Left ventricle myocardium superior (tissue), 1 donor: Measurements from ENCODE around the gene PRR15L. TPM values are rescaled to one million over a fixed set of nuclear protein-coding genes. Genes with fewer than 3 reads are reported as not detected.

Experiments used
- ATAC-seq: fragments of 200-7000 bp; cut with Tn5 transposase; one replicate; pipeline ENCODE4 v1.9.1; 2020; ENCODE audit warnings: mild to moderate bottlenecking, moderate library complexity
- DNase-seq: peaks from one replicate; pipeline ENCODE4 v3.0.0-alpha.2; 2020
- intact Hi-C: fragments of 100-400 bp; cut with micrococcal nuclease; formaldehyde crosslinking; loops from one replicate; pipeline ENCODE4 v1.11.0; 2022
- total RNA-seq: library from RNA; stranded (reverse); fragmentation: NEBNext Ultra II Directional; extraction: Animal tissue kit (Norgen Biotek cat#: 25700); gene quantifications from one replicate; pipeline ENCODE4 v1.2.1, GENCODE V29; 2021
- donor health status: DM: no; HTN: yes; CAD: no; lungs with severe emphysema.

PRR15L gene
- total RNA-seq, 1 donor from 2014 or later: not detected

GRCh38 chr17:47968836-47969235, 11.2 kb upstream of the PRR15L start:
- DNase-seq (no peak), ATAC-seq (no peak)
- intact Hi-C loops: no loop called here

GRCh38 chr17:47967607-47968252, 10.0 kb upstream of the PRR15L start:
- intact Hi-C loops: no loop called here
- no peak for ATAC-seq
- no peak for DNase-seq

GRCh38 chr17:47966079-47966519, 8.4 kb upstream of the PRR15L start:
- DNase-seq (no peak), ATAC-seq (no peak)
- intact Hi-C loops: no loop called here

GRCh38 chr17:47964856-47965255, 7.2 kb upstream of the PRR15L start:
- ATAC-seq: no peak
- no peak for DNase-seq
- intact Hi-C loops: no loop called here

- ATAC-seq: no peak
- intact Hi-C loops: no loop called here
- DNase-seq: no peak
Observed at GRCh38 chr17:47962901-47963300, 5.2 kb upstream of the PRR15L start.

- ATAC-seq: no peak
- intact Hi-C loops: no loop called here
- DNase-seq: no peak
Observed at GRCh38 chr17:47961406-47961805, 3.7 kb upstream of the PRR15L start.

- no peak for ATAC-seq
- no peak for DNase-seq
- intact Hi-C loops: no loop called here
Observed at GRCh38 chr17:47959825-47960655, 2.4 kb upstream of the PRR15L start.

GRCh38 chr17:47956791-47957590, 692 bp downstream of the PRR15L start:
- intact Hi-C loops: no loop called here
- no peak for DNase-seq
- ATAC-seq: no peak

GRCh38 chr17:47955497-47956461, 1.9 kb downstream of the PRR15L start:
- no peak for DNase-seq
- no peak for ATAC-seq
- intact Hi-C loops: no loop called here

- ATAC-seq: no peak
- no peak for DNase-seq
- intact Hi-C loops: no loop called here
Observed at GRCh38 chr17:47953909-47954308, 3.8 kb downstream of the PRR15L start.

GRCh38 chr17:47952171-47953021, 5.3 kb downstream of the PRR15L start:
- ATAC-seq: no peak
- no peak for DNase-seq
- intact Hi-C loops: no loop called here

- DNase-seq: no peak
- ATAC-seq: no peak
- intact Hi-C loops: no loop called here
Observed at GRCh38 chr17:47950448-47950847, 7.2 kb downstream of the PRR15L start.

- intact Hi-C loops: loop anchor here (5.0 kb wide), 1 partner anchor 43 kb away; no protein-coding TSS in a partner anchor
- DNase-seq: no peak
- no peak for ATAC-seq
Observed at GRCh38 chr17:47949946-47950345, 7.7 kb downstream of the PRR15L start.

GRCh38 chr17:47949197-47949759, 8.4 kb downstream of the PRR15L start:
- peak; percentile 95 for DNase-seq
- intact Hi-C loops: loop anchor here (5.0 kb wide), 1 partner anchor 42 kb away; no protein-coding TSS in a partner anchor
- ATAC-seq: peak; percentile 88

GRCh38 chr17:47948706-47949196, 8.9 kb downstream of the PRR15L start:
- ATAC-seq: peak; percentile 32
- no peak for DNase-seq
- intact Hi-C loops: loop anchor here (5.0 kb wide), 1 partner anchor 41 kb away; no protein-coding TSS in a partner anchor

- ATAC-seq (peak; percentile 55), DNase-seq (peak; percentile 79)
- intact Hi-C loops: loop anchor here (5.0 kb wide), 1 partner anchor 40 kb away; no protein-coding TSS in a partner anchor
Observed at GRCh38 chr17:47946929-47947397, 10.7 kb downstream of the PRR15L start.

GRCh38 chr17:47946516-47946915, 11.2 kb downstream of the PRR15L start:
- intact Hi-C loops: loop anchor here (5.0 kb wide), 1 partner anchor 39 kb away; no protein-coding TSS in a partner anchor
- DNase-seq (no peak), ATAC-seq (no peak)
